ENCODE results near the gene URB1.

The URB1 gene

DNA sequence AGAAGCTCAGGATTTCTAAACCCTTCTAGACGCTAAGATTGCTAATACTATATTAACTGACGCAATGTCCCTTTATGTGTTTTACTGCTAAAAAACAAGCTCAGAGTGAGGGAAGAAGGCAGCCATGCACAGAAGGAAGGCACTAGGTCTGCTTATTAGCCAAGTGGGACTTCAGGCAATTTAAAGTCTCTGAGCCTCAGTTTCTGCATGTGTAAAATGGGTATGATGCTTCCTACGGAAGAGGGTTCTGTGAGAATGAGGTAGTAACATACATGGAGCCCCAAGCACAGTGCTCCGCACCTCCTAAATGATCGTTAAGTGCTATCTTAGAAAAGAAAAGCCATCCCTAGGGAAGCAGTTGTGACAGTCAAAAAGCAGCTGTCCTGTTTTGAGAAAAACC is 130.9 kb downstream of the URB1 start:
- Histone ChIP-seq H3K4me1 (peaks cover 10% of the 10 kb centered on the region), H3K4me3 (ENCODE audit: low read depth, low read length) (no peak overlapping the region), H3K27me3 (no peaks in the 10 kb centered on the region), H3K9me3 (no peaks in the 10 kb centered on the region), H3K36me3 (no peaks in the 10 kb centered on the region)
- no peak for TF ChIP-seq CTCF (IDR thresholded peaks at IDR 0.05; ENCODE audit: low read depth, low read length)
- DNase-seq, result no peak

Measured in BE2C (cell line).